WTC11 (cell line): ENCODE data around the gene DENND1C.

Experiments used
- CREM ChIP-seq: sonication (generic); formaldehyde crosslinking; IDR thresholded peaks from 2 replicates; pipeline ENCODE4 v1.8.1; 2022; ENCODE audit warnings: mild to moderate bottlenecking, missing genetic modification reagents, moderate library complexity
- CTCF ChIP-seq: fragments of 200-600 bp; IDR thresholded peaks from 2 replicates; pipeline ENCODE4 v1.8.0; 2022; ENCODE audit warnings: antibody characterized with exemption
- FOXJ3 ChIP-seq: sonication (generic); formaldehyde crosslinking; IDR thresholded peaks from 2 replicates; pipeline ENCODE4 v1.9.0; 2021; ENCODE audit warnings: missing genetic modification reagents, mild to moderate bottlenecking, borderline replicate concordance
- NR1H2 ChIP-seq: sonication (generic); formaldehyde crosslinking; IDR thresholded peaks from 2 replicates; pipeline ENCODE4 v1.9.0; 2021; ENCODE audit warnings: mild to moderate bottlenecking, moderate library complexity, missing genetic modification reagents
- TEAD4 ChIP-seq: sonication (generic); formaldehyde crosslinking; IDR thresholded peaks from 2 replicates; pipeline ENCODE4 v1.8.0; 2022; ENCODE audit warnings: mild to moderate bottlenecking, missing genetic modification reagents
- USF2 ChIP-seq: sonication (generic); formaldehyde crosslinking; IDR thresholded peaks from 2 replicates; pipeline ENCODE4 v1.8.1; 2023; ENCODE audit warnings: mild to moderate bottlenecking, missing genetic modification reagents, moderate library complexity
- ZNF317 ChIP-seq: sonication (generic); formaldehyde crosslinking; IDR thresholded peaks from 2 replicates; pipeline ENCODE4 v1.8.1; 2023; ENCODE audit warnings: low read depth, mild to moderate bottlenecking, moderate library complexity, missing genetic modification reagents, borderline replicate concordance
- ZNF425 ChIP-seq: fragments of 250-450 bp; sonication (Bioruptor Pico); conservative IDR thresholded peaks from 2 replicates; pipeline ENCODE4 v1.9.0; 2021; ENCODE audit warnings: mild to moderate bottlenecking
- TF ChIP-seq, protein P1 (sequence below): sonication (generic); formaldehyde crosslinking; IDR thresholded peaks from 2 replicates; pipeline ENCODE4 v1.8.0; 2022; ENCODE audit warnings: mild to moderate bottlenecking, missing genetic modification reagents

GRCh38 chr19:6510618-6511017 lies 29.0 kb upstream of the DENND1C start:
- TF ChIP-seq, protein P1, sequence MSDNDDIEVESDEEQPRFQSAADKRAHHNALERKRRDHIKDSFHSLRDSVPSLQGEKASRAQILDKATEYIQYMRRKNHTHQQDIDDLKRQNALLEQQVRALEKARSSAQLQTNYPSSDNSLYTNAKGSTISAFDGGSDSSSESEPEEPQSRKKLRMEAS (CRISPR knock-in tag) = no peak
- TF ChIP-seq CTCF = no peak
- no peak for TF ChIP-seq TEAD4 (CRISPR knock-in tag)
- no peak for TF ChIP-seq ZNF317 (CRISPR knock-in tag)
- no peak for TF ChIP-seq NR1H2 (CRISPR knock-in tag)
- TF ChIP-seq USF2 (CRISPR knock-in tag) = no peak
- no peak for TF ChIP-seq ZNF425 (CRISPR knock-in tag)
- TF ChIP-seq FOXJ3 = no peak
- TF ChIP-seq CREM = no peak
